ENCODE data around the gene SDCBP2. TPM values are rescaled to one million over a fixed set of nuclear protein-coding genes. Genes with fewer than 3 reads are reported as not detected.

Gene SDCBP2
- total and polyA plus RNA-seq, 2 of the 8 experiments (the other 6 are each of a cell fraction or from before 2014, with no cell fraction given): 4.2 to 6.7 TPM

- H2AK5ac ChIP-seq (ENCODE audit: low read depth, low read length): no peak overlapping the region
- peaks cover 10% of the 10 kb centered on the region for H3K23me2 ChIP-seq (ENCODE audit: low read depth, low read length)
- no peak overlapping the region; a peak in 1 of 4 replicates for H3K4me2 ChIP-seq (ENCODE audit: insufficient read depth in 1 of 2, low read depth in 2 of 2, low read length in 2 of 2)
- no peak overlapping the region for H2AFZ ChIP-seq (ENCODE audit: low read length)
- no peak overlapping the region for H3K4me3 ChIP-seq (ENCODE audit: extremely low read depth in 1 of 4, insufficient read depth in 2 of 4, low read depth in 3 of 4, low read length in 4 of 4)
- H3K27ac ChIP-seq (ENCODE audit: low read depth, low read length): no peak overlapping the region
- DNase-seq (ENCODE audit: low read depth in 1 of 2, low spot score in 2 of 2): peak in 1 of 2 experiments; percentile 27
- no peak overlapping the region for H4K8ac ChIP-seq (ENCODE audit: extremely low read depth, insufficient read depth, low read length)
- no peak overlapping the region for H2BK12ac ChIP-seq (ENCODE audit: low read depth, low read length)
- H3K18ac ChIP-seq (ENCODE audit: extremely low read depth, low read length): no peak overlapping the region
- H3K4ac ChIP-seq (replicated peaks; ENCODE audit: insufficient read length, low read depth, low read length): no peak overlapping the region
- H3K9ac ChIP-seq (replicated peaks in 1 of 4; ENCODE audit: extremely low read depth in 1 of 4, low read depth in 3 of 4, low read length in 3 of 4): no peak overlapping the region
- no peaks in the 10 kb centered on the region for H3K9me3 ChIP-seq (ENCODE audit: insufficient read depth in 2 of 2, low read depth in 1 of 2, low read length in 1 of 2)
- no peaks in the 10 kb centered on the region for H3K27me3 ChIP-seq (replicated peaks in 1 of 4; ENCODE audit: control insufficient read depth in 3 of 4, extremely low read depth in 1 of 4, insufficient read depth in 3 of 4, low read length in 3 of 4)
- POLR2A ChIA-PET (ENCODE audit: partially characterized antibody): interaction anchor here (0.9 to 6.5 kb wide), 8 partner anchors 8 to 64 kb away, joined by 3 to 34 read pairs (median 3); no protein-coding TSS in a partner anchor
- no peak overlapping the region for H4K91ac ChIP-seq (replicated peaks; ENCODE audit: insufficient read length, low read length)
- WGBS, 2 experiments (ENCODE audit: extremely low coverage in 1 of 2, insufficient coverage in 1 of 2, insufficient read length in 1 of 2, insufficient replicate concordance in 2 of 2, low coverage in 1 of 2, low lambda C conversion rate in 2 of 2, missing lambda C conversion rate in 1 of 2): 88% methylated on average over 8 of the region's 8 CpGs; no CpG with 5 or more reads in 1 of the 2 experiments
- H3K23ac ChIP-seq (ENCODE audit: insufficient read length): no peak overlapping the region
- H3K36me3 ChIP-seq (ENCODE audit: control insufficient read depth in 2 of 4, insufficient read depth in 4 of 4, low read length in 3 of 4): peaks cover 0 to 3% (median 1%) of the 10 kb centered on the region in 4 experiments; a peak in 1 of 8 replicates
- no peak overlapping the region; the same call in 1 of the 2 replicates for H2BK5ac ChIP-seq (ENCODE audit: low read depth, low read length)
- no peak overlapping the region for H2BK120ac ChIP-seq (replicated peaks; ENCODE audit: low read depth, low read length)
- peaks cover 33% of the 10 kb centered on the region for H3K79me1 ChIP-seq (ENCODE audit: low read depth, low read length)
- no peak overlapping the region for H2BK15ac ChIP-seq (ENCODE audit: low read length)
- H3K4me1 ChIP-seq (replicated peaks in 1 of 4; ENCODE audit: control insufficient read depth in 3 of 4, insufficient read depth in 4 of 4, low read length in 3 of 4): peaks cover 2 to 13% (median 5%) of the 10 kb centered on the region in 4 experiments; a peak in 6 of 7 replicates
- no peak overlapping the region for H3K56ac ChIP-seq (replicated peaks; ENCODE audit: insufficient read length, low read depth, low read length)
- CTCF ChIA-PET (ENCODE audit: partially characterized antibody): interaction anchor here (1.5 to 3.5 kb wide), 3 partner anchors 17 to 177 kb away, joined by 3 to 13 read pairs (median 6); no protein-coding TSS in a partner anchor
- H4K5ac ChIP-seq (ENCODE audit: insufficient read length, low read depth, low read length): no peak overlapping the region
- H3K14ac ChIP-seq (ENCODE audit: insufficient read length): no peak overlapping the region
- H4K20me1 ChIP-seq (replicated peaks in 1 of 2; ENCODE audit: control insufficient read depth in 1 of 2, insufficient read depth in 2 of 2, low read length in 2 of 2): peaks cover 4 to 34% of the 10 kb centered on the region in 2 experiments
- peaks cover 22 to 53% of the 10 kb centered on the region in 2 experiments for H3K79me2 ChIP-seq (ENCODE audit: control insufficient read depth in 1 of 2, insufficient read depth in 2 of 2, low read length in 2 of 2)
- no peak overlapping the region for H2BK20ac ChIP-seq (ENCODE audit: low read length)
- no peak for TF ChIP-seq SIRT6 (IDR thresholded peaks at IDR 0.05; ENCODE audit: low read length)
- no peak for TF ChIP-seq POLR2A (IDR thresholded peaks at IDR 0.05; ENCODE audit: control extremely low read depth in 1 of 2, low read depth in 2 of 2, low read length in 2 of 2)
- TF ChIP-seq POLR2AphosphoS5 (IDR thresholded peaks at IDR 0.05; ENCODE audit: low read depth, low read length): peak; percentile 28; the same call in 1 of the 2 replicates
- TF ChIP-seq RXRA (IDR thresholded peaks at IDR 0.05; ENCODE audit: insufficient read depth, low read depth, low read length): no peak
- no peak for TF ChIP-seq SIX5 (IDR thresholded peaks at IDR 0.05; ENCODE audit: low read depth, low read length)
- TF ChIP-seq KDM5A (IDR thresholded peaks at IDR 0.05; ENCODE audit: low read length): no peak
- TF ChIP-seq SRF (IDR thresholded peaks at IDR 0.05; ENCODE audit: low read depth, low read length): no peak
- no peak for FAIRE-seq
Observed at GRCh38 chr20:1327241-1327653, 1.7 kb downstream of the SDCBP2 start.

Data from H1 (cell line).